ENCODE data around the gene SNX25.
"Not testable (repeated sequence)": the region's sequence is repeated elsewhere in the genome, so short reads cannot be mapped to it uniquely, and the experiment has no call there.

The SNX25 gene

DNA sequence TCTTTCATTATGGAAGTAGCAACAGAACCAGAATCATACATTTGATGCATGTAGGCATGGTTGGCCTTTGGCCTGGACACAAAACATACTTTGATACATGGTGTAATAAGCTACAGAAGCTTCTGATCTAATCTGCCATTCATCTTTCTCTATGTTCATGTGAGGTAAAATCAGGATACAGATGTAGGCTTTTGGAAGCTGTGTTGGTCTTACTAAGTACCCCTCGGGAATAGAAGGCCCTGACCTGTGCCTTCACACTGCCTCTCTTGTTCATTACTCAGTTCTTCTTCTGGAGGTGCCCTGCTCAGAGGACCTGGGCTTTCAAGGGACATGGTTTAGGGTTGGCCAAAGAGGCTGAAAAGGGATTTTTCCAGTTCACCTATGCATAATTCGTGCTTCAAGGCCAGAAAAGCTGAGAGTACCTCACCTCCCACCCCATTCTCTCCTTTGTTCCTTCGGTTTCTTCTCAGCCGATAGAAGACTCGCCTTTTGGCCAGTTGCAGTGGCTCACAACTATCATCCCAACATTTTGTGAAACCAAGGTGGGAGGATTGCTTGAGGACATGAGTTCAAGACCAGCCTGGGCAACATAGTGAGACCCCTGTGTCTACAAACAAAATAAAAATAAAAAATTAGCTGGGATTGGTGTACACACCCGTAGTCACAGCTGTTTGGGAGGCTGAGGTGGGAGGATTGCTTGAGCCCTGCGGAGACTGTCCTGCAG is 25.9 kb downstream of the SNX25 start:
- no peak for DNase-seq

DNA sequence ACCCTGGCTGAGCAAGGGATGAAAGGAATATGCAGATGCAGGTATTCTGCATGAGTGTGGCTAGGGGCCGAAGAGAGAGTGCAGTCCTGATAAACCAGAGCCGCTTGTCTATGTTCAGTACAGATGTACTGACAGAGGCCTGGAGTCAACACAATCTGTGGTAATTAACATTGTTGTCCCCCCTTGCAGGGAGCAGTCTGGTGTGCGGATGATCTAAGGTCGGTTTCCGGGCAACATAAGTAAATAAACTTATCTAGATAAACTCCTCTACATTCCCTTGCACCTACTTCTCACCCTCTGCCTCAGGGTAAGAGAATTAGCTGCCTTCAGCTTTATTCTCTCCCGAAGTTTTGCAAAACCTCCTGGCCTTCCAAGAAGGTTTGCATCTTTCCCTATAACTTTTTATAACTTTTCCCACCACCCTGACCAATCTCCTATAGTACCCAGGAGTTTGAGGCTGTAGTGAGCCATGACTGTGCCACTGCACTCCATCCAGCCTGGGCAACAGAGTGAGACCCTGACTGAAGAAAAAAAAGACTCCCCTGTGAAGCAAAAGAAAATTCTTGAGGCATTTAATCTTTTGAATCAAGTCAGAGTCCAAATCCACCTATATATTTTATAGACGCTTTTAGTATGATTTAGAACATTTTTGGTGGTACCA is 26.6 kb downstream of the SNX25 start:
- DNase-seq, result no peak

DNA sequence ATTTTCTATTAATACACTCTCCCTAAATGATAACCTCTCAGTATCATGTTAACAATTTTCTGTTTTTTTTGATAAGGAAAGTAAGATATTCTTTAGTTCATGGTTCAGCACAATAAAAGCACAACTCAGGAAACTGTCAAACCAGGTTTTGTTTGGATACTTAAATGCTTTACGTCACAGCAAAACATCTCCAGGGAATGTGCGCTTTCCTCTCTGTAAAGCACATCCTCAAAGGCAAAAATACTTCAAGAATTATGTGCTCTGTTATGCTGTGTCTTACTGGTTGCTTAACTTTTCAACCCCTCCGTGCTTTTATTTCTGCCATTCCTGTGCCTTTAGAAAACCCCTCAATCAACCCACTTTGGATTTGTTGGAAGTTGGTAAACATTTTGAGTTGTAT is 27.8 kb downstream of the SNX25 start:
- DNase-seq, result no peak

DNA sequence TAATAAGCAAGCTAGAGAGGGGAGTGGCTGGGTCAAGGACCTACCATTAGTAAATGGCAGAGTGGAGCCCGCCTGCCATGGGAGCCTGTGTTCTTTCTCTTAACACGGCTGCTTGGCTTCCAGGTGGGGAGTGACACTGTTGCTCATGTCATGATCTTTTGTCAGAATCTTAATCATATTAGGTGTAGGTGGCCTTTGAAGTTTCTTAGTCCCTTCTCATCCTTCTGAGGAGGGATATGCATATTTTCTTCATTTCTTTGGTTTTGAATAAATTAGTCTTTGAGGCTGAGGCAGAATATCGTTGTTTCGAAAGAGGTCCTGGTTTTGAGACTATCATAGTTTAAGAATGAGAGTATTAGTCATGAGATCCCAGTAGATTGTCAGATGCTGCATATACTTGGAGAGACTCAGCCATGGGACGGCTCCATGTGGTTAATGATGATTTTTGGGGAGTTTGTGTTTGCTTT is 28.9 kb downstream of the SNX25 start:
- DNase-seq, result no peak

- no peak for DNase-seq
These were observed 29.4 kb downstream of the SNX25 start for GRCh38 chr4:185238750-185239149.

DNA sequence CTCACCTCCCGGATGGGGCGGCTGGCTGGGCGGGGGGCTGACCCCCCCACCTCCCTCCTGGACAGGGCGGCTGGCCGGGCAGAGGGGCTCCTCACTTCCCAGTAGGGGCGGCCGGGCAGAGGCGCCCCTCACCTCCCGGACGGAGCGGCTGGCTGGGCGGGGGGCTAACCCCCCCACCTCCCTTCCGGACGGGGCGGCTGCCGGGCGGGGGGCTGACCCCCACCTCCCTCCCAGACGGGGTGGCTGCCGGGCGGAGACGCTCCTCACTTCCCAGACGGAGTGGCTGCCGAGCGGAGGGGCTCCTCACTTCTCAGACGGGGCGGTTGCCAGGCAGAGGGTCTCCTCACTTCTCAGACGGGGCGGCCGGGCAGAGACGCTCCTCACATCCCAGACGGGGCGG is 31.1 kb downstream of the SNX25 start:
- not testable (repeated sequence) for DNase-seq

GRCh38 chr4:185242749-185243533 is 33.5 kb downstream of the SNX25 start:
- no peak for DNase-seq

- no peak for DNase-seq
These were observed 34.5 kb downstream of the SNX25 start for GRCh38 chr4:185243879-185244278.

- DNase-seq, result no peak
These were observed 35.4 kb downstream of the SNX25 start for GRCh38 chr4:185244763-185245162.

- DNase-seq, result no peak
These were observed 37.1 kb downstream of the SNX25 start for GRCh38 chr4:185246453-185246852.

DNA sequence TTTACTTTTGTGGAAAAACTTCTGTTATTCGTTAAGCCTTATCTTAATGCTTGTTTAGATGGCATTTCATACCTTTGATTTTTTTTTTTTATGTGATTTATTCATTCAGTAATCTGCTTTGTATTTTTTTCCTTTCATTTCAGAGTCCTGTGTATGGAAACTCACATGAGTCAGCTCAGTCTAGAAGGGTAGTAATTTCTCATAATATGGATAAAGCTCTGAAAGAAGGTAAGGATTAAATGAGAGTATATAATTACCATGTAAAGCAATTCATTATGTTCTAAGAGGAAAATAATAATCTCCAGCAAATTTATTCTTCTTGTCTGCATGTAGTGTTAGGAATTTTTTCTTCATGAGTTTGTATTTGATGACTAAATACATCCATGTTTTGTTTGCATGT is 37.8 kb downstream of the SNX25 start:
- no peak for DNase-seq

GRCh38 chr4:185248393-185249039 is 39.1 kb downstream of the SNX25 start:
- no peak for DNase-seq

GRCh38 chr4:185249105-185249504 is 39.7 kb downstream of the SNX25 start:
- DNase-seq, result no peak

DNA sequence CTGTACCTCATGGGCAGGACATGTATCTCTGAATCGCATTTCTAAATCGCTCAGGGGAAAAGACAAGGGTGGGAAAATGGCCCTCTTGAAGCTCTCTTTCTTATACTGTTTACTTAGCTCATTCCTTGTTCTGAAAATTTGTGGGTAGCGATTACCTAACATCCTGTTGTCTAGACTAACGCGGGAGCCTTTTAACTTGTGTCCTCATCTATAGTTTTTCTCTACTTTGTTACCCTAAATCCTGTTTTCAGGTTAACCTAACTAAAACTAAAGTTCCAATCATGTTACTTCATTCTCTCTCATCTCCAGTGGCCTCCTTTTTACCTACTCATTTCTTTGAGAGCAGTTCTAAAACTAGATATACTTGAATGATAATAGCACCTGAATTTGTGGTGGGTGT is 45.0 kb downstream of the SNX25 start:
- no peak for DNase-seq

- DNase-seq, result no peak
These were observed 46.5 kb downstream of the SNX25 start for GRCh38 chr4:185255868-185256267.

- DNase-seq, result no peak
These were observed 47.0 kb downstream of the SNX25 start for GRCh38 chr4:185256446-185256845.

DNA sequence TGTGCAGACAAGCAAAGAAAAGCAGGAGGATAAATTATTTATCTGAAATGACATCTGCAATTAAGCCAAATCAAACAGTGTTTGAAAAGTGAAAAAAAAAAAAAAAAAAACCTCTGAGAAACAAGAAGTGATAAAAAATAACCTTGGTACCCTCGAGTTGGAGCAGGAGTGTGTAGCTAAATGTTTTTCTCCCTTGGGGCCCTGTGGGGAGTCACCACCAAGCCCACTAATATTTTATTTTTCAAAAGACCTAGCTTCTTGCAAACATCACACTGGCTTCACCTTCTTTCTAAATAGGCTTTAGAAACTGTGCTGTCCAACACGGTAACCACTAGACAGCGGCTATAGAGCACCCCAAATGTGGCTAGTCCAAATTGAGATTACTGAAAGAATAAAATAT is 47.7 kb downstream of the SNX25 start:
- no peak for DNase-seq

DNA sequence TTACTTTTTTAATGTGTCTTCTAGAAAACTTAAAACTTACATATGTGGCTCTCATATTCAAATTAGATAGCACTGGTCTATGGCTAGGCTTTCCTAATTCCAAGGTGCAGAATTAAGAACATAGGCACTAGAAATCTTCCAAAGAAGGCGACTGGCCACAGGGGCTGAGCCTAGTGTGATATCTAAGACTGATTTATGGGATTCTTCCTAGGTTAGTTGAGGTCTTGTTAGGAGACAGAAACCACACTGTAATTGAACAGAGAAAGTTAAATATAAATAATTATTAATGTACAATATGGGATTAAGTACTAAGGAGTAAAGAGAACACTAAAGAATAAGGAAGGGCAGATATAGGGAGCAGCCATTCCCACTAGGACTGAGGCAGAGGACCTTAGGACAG is 48.3 kb downstream of the SNX25 start:
- DNase-seq, result no peak

- DNase-seq, result peak; percentile 4
These were observed 49.3 kb downstream of the SNX25 start for GRCh38 chr4:185258741-185259140.

- no peak for DNase-seq
These were observed 50.3 kb downstream of the SNX25 start for GRCh38 chr4:185259719-185260118.

DNA sequence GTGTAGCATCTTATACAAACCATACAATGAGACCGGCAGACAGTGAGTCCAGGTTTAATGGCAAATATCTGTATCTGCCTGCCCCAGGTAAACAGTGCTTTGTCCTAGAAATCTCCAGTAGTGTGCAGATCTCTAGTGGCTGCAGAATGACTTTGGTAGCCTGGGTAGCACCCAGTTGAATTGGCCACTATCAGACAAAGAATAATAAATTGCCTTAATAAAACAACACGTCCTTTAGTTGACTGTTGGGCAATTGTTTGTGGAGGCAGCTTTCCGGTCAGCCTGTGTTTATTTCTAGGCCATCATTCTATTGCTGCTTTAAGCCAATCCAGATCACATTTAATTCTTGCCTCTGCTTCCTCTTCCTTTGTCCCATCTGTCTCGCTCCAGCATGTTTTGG is 52.5 kb downstream of the SNX25 start:
- no peak for DNase-seq

DNA sequence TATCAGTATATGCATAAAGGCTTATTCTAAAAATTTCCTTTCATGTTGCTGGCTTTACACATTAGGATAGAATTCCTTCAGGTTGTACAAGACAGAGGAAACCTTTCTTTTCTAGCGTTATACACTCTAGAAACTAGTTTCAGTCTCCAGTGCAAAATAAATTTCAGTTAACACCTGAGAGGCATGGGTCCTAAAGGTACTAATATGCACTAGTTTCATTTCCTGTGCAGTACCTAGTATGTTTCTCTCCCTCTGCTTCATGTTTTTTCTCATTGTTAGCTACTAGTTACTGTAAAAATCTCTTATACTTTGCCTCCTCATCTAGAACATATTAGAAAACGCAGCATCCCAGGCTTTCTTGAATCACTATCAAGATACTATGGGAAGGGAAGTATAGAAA is 54.0 kb downstream of the SNX25 start:
- DNase-seq, result no peak

GRCh38 chr4:185265942-185266341 is 56.5 kb downstream of the SNX25 start:
- DNase-seq, result no peak

Measured in NCI-H1092 treated with DMSO at 0.1 percent for 48 hours (cell line).